Ovary (tissue), 9 donors: Measurements from ENCODE around the gene ZNF432. TPM values are rescaled to one million over a fixed set of nuclear protein-coding genes. Genes with fewer than 3 reads are reported as not detected.
A peak's percentile ranks its signal among the peaks of the same experiment; 100 is the strongest.

Experiments
- DNase-seq, 5 donors: peaks; one replicate each; pipeline ENCODE4 v3.0.0-alpha.2; 2019 to 2020
- H3K27ac ChIP-seq, 2 donors: fragments of 200-600 bp; one replicate each; pipeline versions ENCODE4 v1.5.1 to v1.8.0; 2019 to 2022
- H3K27me3 ChIP-seq: fragments of 200-600 bp; one replicate; pipeline ENCODE4 v1.8.0; 2022
- H3K36me3 ChIP-seq: fragments of 200-600 bp; sonication (generic); one replicate; pipeline ENCODE4 v1.5.1; 2019
- H3K4me1 ChIP-seq: one replicate; pipeline ENCODE4 v1.8.1; 2013; ENCODE audit warnings: mild to moderate bottlenecking, moderate library complexity; ENCODE audit not compliant: insufficient read depth
- H3K4me3 ChIP-seq: fragments of 200-600 bp; sonication (generic); one replicate; pipeline ENCODE4 v1.5.1; 2017
- H3K9me3 ChIP-seq, 2 donors: fragments of 200-600 bp in 1 of 2; sonication (generic) in 1 of 2; one replicate each; pipeline versions ENCODE4 v1.5.1 to v1.8.1; 2013 to 2019; ENCODE audit warnings: mild to moderate bottlenecking in 1 of 2, moderate library complexity in 1 of 2
- CTCF ChIP-seq, 3 donors: fragments of 450-650 bp in 2 of 3; fragments of 200-600 bp in 1 of 3; IDR thresholded peaks; one replicate each; pipeline versions ENCODE4 v1.5.1 to v1.8.0; 2016 to 2022; ENCODE audit warnings: antibody characterized with exemption in 3 of 3, mild to moderate bottlenecking in 1 of 3
- EP300 ChIP-seq: sonication (generic); formaldehyde crosslinking; IDR thresholded peaks from one replicate; pipeline ENCODE4 v1.6.1; 2017; ENCODE audit warnings: antibody characterized with exemption
- POLR2A ChIP-seq: fragments of 450-650 bp; IDR thresholded peaks from one replicate; pipeline ENCODE4 v1.6.1; 2017; ENCODE audit warnings: antibody characterized with exemption, mild to moderate bottlenecking, moderate library complexity
- WGBS, 3 donors: extraction: QIAGEN DNeasy Blood & Tissue Kit in 1 of 3; methylation state at CpG; one replicate each; pipeline versions ENCODE4 v1.1.5 to v1.1.7; 2013 to 2017; 5-methylcytosine and 5-hydroxymethylcytosine counted together
- intact Hi-C, 4 donors: fragments of 100-400 bp; cut with DNase I; formaldehyde crosslinking; loops; one replicate each; pipeline versions ENCODE4 v1.11.0 to v1.15.1; 2022 to 2023
- polyA plus RNA-seq, 2 donors: library from polyadenylated mRNA; stranded (reverse); fragments of 200-250 nt in 1 of 2; fragments of 350-450 nt in 1 of 2; fragmentation: Illumina TruSeq in 1 of 2; extraction: RNeasy Lipid Tissue Mini Kit (QIAGEN cat#74804) in 1 of 2; gene quantifications; one replicate each; pipeline ENCODE4 v1.2.3, GENCODE V29; 2013 to 2014
- total RNA-seq, 7 donors: library from RNA; depleted of rRNA in 2 of 7; stranded (reverse); fragments of >200 nt in 2 of 7; fragmentation: NEBNext Ultra II Directional in 3 of 7; extraction: Animal tissue kit (Norgen Biotek cat#: 25700) in 3 of 7; gene quantifications; one replicate each; pipeline versions ENCODE4 v1.1.0 to v1.2.4, GENCODE V29; 2016 to 2023
- donor health status: DM: no; HTN: no; CAD: no; lungs with moderate emphysema.
- donor health status: DM: no; HTN: no; CAD: no.
- donor health status: Bipolar disorder and iron deficiency.
- donor health status: DM: yes; HTN: yes; CAD: no.
- donor health status: DM: no; HTN: no; CAD: no.
- donor health status: DM: yes; HTN: yes; CAD: no.

ZNF432 gene
- total and polyA plus RNA-seq, 9 donors = 9.3 to 18.4 (median 14.5) TPM

- intact Hi-C loops = no loop called here
- TF ChIP-seq CTCF (IDR thresholded peaks at IDR 0.05) = no peak
- no peak for TF ChIP-seq POLR2A
- TF ChIP-seq EP300 = no peak
- no peak overlapping the region for H3K4me3 ChIP-seq
Observed at GRCh38 chr19:51994048-51994644, 54.5 kb downstream of the ZNF432 start.

DNA sequence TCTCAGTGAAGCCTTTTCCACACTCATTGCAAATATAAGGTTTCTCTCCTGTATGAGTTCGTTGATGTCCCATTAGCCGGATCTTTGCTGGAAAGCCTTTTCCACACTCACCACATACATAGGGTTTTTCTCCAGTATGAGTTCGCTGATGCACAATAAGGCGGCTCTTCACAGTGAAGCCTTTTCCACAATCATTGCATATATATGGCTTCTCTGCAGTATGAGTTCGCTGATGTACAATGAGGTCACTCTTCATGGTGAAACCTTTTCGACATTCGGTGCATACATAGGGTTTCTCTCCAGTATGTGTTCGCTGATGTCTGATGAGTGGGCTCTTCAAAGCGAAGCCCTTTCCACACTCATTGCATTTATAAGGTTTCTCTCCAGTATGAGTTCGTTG lies 55.2 kb downstream of the ZNF432 start:
- Histone ChIP-seq H3K4me3 (no peak overlapping the region), H3K27me3 (no peaks in the 10 kb centered on the region), H3K4me1 (no peaks in the 10 kb centered on the region), H3K9me3 (peaks cover 15 to 64% of the 10 kb centered on the region in 2 donors), H3K27ac (no peak overlapping the region), H3K36me3 (peaks cover 4% of the 10 kb centered on the region)
- intact Hi-C loops = no loop called here
- no peak for DNase-seq
- 98 to 99% (median 99%) methylated on average over 10 of the region's 10 CpGs for WGBS, 3 donors
- no peak for TF ChIP-seq POLR2A
- TF ChIP-seq EP300 = no peak
- TF ChIP-seq CTCF (IDR thresholded peaks at IDR 0.05) = no peak

More at GRCh38 chr19:51994048-51994644, 54.5 kb downstream of the ZNF432 start:
- Histone ChIP-seq H3K9me3 (peaks cover 15 to 66% of the 10 kb centered on the region in 2 donors), H3K4me1 (no peaks in the 10 kb centered on the region), H3K36me3 (peaks cover 4% of the 10 kb centered on the region), H3K27ac (no peak overlapping the region), H3K27me3 (no peaks in the 10 kb centered on the region)
- DNase-seq = no peak
- WGBS, 3 donors = 95 to 99% (median 98%) methylated on average over 2 of the region's 2 CpGs

GRCh38 chr19:51986309-51987291 lies 62.0 kb downstream of the ZNF432 start, which contains the start of gene ZNF350:
ZNF350 (minus strand) TSS chr19:51986840; CDS start chr19:51974360, 12,480 bp downstream.
- peak; percentile 85 to 90 (median 89) for DNase-seq
- TF ChIP-seq POLR2A (peak; percentile 19), CTCF (IDR thresholded peaks at IDR 0.05) (no peak), EP300 (no peak)
- Histone ChIP-seq H3K4me3 (peak within 1 kb of the TSS; percentile 70), H3K27ac (peak within 1 kb of the TSS; percentile 12 to 41), H3K36me3 (no peaks in the 10 kb centered on the region), H3K9me3 (peaks cover 0 to 21% of the 10 kb centered on the region in 2 donors), H3K27me3 (no peaks in the 10 kb centered on the region), H3K4me1 (peaks cover 3% of the 10 kb centered on the region)
- 1 to 2% (median 2%) methylated on average over 33 of the region's 33 CpGs for WGBS, 3 donors
- intact Hi-C loops = no loop called here

- Histone ChIP-seq H3K4me3 (no peak overlapping the region), H3K27ac (no peak overlapping the region), H3K4me1 (peaks cover 3% of the 10 kb centered on the region), H3K36me3 (no peaks in the 10 kb centered on the region), H3K27me3 (no peaks in the 10 kb centered on the region), H3K9me3 (peaks cover 0 to 41% of the 10 kb centered on the region in 2 donors)
- intact Hi-C loops = no loop called here
- DNase-seq = no peak
- no peak for TF ChIP-seq POLR2A
- TF ChIP-seq EP300 = no peak
- TF ChIP-seq CTCF (IDR thresholded peaks at IDR 0.05) = no peak
- 90 to 97% (median 92%) methylated on average over 4 of the region's 4 CpGs for WGBS, 3 donors
Observed at GRCh38 chr19:51983361-51983760, 65.3 kb downstream of the ZNF432 start.

Other genes with a start within 250 kb of the ZNF432 start
- 10 to 100 TPM; 18.2 to 33.1 (median 30.0) TPM for gene ZNF577, start 160.9 kb downstream of the ZNF432 start, total RNA-seq
- 10 to 100 TPM; 38.9 to 40.6 TPM for gene ZNF577, start 160.9 kb downstream of the ZNF432 start, polyA plus RNA-seq
- 10 to 100 TPM in 6 of 7 donors, 1 to 10 TPM in 1; 9.4 to 22.4 (median 21.2) TPM for gene ZNF649, start 143.8 kb downstream of the ZNF432 start, total RNA-seq
- gene ZNF649, start 143.8 kb downstream of the ZNF432 start, polyA plus RNA-seq = 10 to 100 TPM; 13.2 to 15.5 TPM
- 1 to 10 TPM; 5.1 to 8.0 (median 5.9) TPM for gene ZNF613, start 121.4 kb downstream of the ZNF432 start, total RNA-seq
- gene ZNF613, start 121.4 kb downstream of the ZNF432 start, polyA plus RNA-seq = 1 to 10 TPM; 4.9 to 7.0 TPM
- gene ZNF350, start 62.0 kb downstream of the ZNF432 start, total RNA-seq = 10 to 100 TPM in 6 of 7 donors, 1 to 10 TPM in 1; 9.2 to 16.6 (median 13.9) TPM
- gene ZNF350, start 62.0 kb downstream of the ZNF432 start, polyA plus RNA-seq = 10 to 100 TPM; 10.4 to 16.6 TPM
- 10 to 100 TPM in 6 of 7 donors, 1 to 10 TPM in 1; 6.8 to 20.0 (median 15.3) TPM for gene ZNF615, start 40.6 kb downstream of the ZNF432 start, total RNA-seq
- gene ZNF615, start 40.6 kb downstream of the ZNF432 start, polyA plus RNA-seq = 10 to 100 TPM in 1 of 2 donors, 1 to 10 TPM in 1; 9.6 to 11.8 TPM
- 10 to 100 TPM in 5 of 7 donors, 1 to 10 TPM in 2; 7.0 to 12.7 (median 10.6) TPM for gene ZNF614, start 20.5 kb downstream of the ZNF432 start, total RNA-seq
- gene ZNF614, start 20.5 kb downstream of the ZNF432 start, polyA plus RNA-seq = 1 to 10 TPM; 6.3 to 7.7 TPM
- gene ZNF841, start 46.9 kb upstream of the ZNF432 start, total RNA-seq = 10 to 100 TPM; 13.2 to 33.9 (median 24.2) TPM
- gene ZNF841, start 46.9 kb upstream of the ZNF432 start, polyA plus RNA-seq = 10 to 100 TPM; 13.8 to 19.1 TPM
- gene ZNF616, start 91.1 kb upstream of the ZNF432 start, total RNA-seq = 10 to 100 TPM in 5 of 7 donors, 1 to 10 TPM in 2; 4.5 to 22.3 (median 14.1) TPM
- gene ZNF616, start 91.1 kb upstream of the ZNF432 start, polyA plus RNA-seq = 10 to 100 TPM in 1 of 2 donors, 1 to 10 TPM in 1; 5.1 to 10.3 TPM
- 10 to 100 TPM; 19.0 to 38.1 (median 26.3) TPM for gene ZNF836, start 122.8 kb upstream of the ZNF432 start, total RNA-seq
- 10 to 100 TPM in 1 of 2 donors, 1 to 10 TPM in 1; 7.4 to 19.4 TPM for gene ZNF836, start 122.8 kb upstream of the ZNF432 start, polyA plus RNA-seq
- 100 to 1,000 TPM; 133 to 408 (median 303) TPM for gene PPP2R1A, start 141.2 kb upstream of the ZNF432 start, total RNA-seq
- 100 to 1,000 TPM; 127 to 238 TPM for gene PPP2R1A, start 141.2 kb upstream of the ZNF432 start, polyA plus RNA-seq
- 10 to 100 TPM in 5 of 7 donors, 1 to 10 TPM in 2; 5.2 to 26.4 (median 19.8) TPM for gene ZNF766, start 220.7 kb upstream of the ZNF432 start, total RNA-seq
- 10 to 100 TPM; 10.1 to 24.3 TPM for gene ZNF766, start 220.7 kb upstream of the ZNF432 start, polyA plus RNA-seq
- 10 to 100 TPM in 5 of 7 donors, 1 to 10 TPM in 2; 5.1 to 16.8 (median 14.4) TPM for gene ZNF480, start 248.3 kb upstream of the ZNF432 start, total RNA-seq
- gene ZNF480, start 248.3 kb upstream of the ZNF432 start, polyA plus RNA-seq = 1 to 10 TPM; 4.5 to 8.3 TPM